ENCODE data around the gene GRHL1.
A peak's percentile ranks its signal among the peaks of the same experiment; 100 is the strongest.

Gene GRHL1

GRCh38 chr2:10047616-10048500, 96.4 kb downstream of the GRHL1 start:
- FAIRE-seq = no peak

- peak; percentile 97 for FAIRE-seq
Observed at GRCh38 chr2:10048501-10049171, 97.1 kb downstream of the GRHL1 start.
